Measurements from ENCODE around the gene RAD51B. TPM values are rescaled to one million over a fixed set of nuclear protein-coding genes. Genes with fewer than 3 reads are reported as not detected.

RAD51B gene
- total RNA-seq, 2 donors from 2014 or later, result 13.7 to 15.1 TPM

DNA sequence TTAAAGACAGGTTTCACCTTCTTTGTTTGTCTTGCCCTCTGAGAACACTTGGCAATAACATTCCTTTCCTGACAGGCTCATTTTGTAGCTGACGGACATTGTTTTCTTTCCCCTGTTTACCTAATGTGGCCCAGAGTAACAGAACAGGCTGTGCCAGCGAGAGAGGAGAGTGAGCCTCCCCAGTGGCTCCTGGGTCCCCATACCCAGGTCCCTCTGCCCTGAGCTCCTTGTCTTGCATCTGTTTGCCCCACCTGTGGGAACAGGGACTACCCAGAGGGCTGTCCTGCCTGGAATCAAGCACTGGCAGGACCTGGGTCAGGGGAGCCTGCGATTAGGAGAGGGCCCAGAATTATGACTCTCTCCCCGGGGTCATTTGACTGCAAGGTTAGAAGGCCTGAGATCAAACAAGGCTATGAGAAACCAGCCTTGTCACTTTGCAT is 750.4 kb downstream of the RAD51B start:
- no peak for DNase-seq (ENCODE audit: low spot score)

GRCh38 chr14:68571114-68571591 is 751.6 kb downstream of the RAD51B start:
- no peak for DNase-seq (ENCODE audit: low spot score)
- intact Hi-C loops (cut with DNase I), result no loop called here

More for the DNA sequence above, 750.4 kb downstream of the RAD51B start:
- intact Hi-C loops (cut with DNase I), result no loop called here

- DNase-seq (ENCODE audit: low spot score), result no peak
- intact Hi-C loops (cut with DNase I), result no loop called here
Observed at GRCh38 chr14:68571928-68572525, 752.4 kb downstream of the RAD51B start.

- DNase-seq (ENCODE audit: low spot score), result no peak
- intact Hi-C loops (cut with DNase I), result no loop called here
Observed at GRCh38 chr14:68573126-68573525, 753.5 kb downstream of the RAD51B start.

GRCh38 chr14:68573722-68574121 is 754.1 kb downstream of the RAD51B start:
- intact Hi-C loops (cut with DNase I), result no loop called here
- DNase-seq (ENCODE audit: low spot score), result no peak

GRCh38 chr14:68574461-68574860 is 754.9 kb downstream of the RAD51B start:
- intact Hi-C loops (cut with DNase I), result no loop called here
- no peak for DNase-seq (ENCODE audit: low spot score)

GRCh38 chr14:68574906-68575305 is 755.3 kb downstream of the RAD51B start:
- intact Hi-C loops (cut with DNase I), result no loop called here
- no peak for DNase-seq (ENCODE audit: low spot score)

GRCh38 chr14:68575426-68575825 is 755.8 kb downstream of the RAD51B start:
- DNase-seq (ENCODE audit: low spot score), result no peak
- intact Hi-C loops (cut with DNase I), result no loop called here

GRCh38 chr14:68576031-68576430 is 756.5 kb downstream of the RAD51B start:
- intact Hi-C loops (cut with DNase I), result no loop called here

GRCh38 chr14:68576496-68577244 is 757.1 kb downstream of the RAD51B start:
- intact Hi-C loops (cut with DNase I), result no loop called here
- no peak for DNase-seq (ENCODE audit: low spot score)

More at GRCh38 chr14:68576031-68576430, 756.5 kb downstream of the RAD51B start:
- no peak for DNase-seq (ENCODE audit: low spot score)

DNA sequence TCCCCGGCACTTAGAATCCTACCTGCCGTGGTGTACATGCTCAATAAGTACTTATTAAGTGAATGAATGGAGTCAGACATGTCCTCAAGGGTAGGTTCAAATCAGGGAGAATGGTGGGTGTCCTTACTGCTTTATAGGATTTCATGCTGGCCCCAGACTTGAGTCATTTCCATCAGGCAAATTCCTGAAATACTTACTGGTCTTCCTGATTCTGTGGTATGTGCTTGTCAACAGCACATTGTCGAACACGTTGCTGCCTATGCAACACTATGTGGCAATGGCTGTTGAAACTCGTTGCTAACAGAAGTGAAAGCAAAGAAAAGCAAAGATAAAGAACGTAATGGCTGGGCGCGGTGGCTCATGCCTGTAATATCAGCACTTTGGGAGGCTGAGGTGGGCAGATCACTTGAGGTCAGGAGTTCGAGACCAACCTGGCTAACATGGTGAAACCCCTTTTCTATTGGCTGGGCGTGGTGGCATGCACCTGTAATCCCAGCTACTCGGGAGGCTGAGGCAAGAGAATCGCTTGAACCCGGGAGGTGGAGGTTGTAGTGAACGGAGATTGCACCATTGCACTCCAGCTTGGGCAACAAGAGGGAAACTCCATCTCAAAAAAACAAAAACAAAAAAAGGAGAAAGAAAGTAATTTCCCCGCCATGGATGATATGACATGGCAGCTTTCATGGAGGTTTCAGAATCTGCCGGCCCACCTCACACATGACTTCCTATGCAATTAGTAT is 758.4 kb downstream of the RAD51B start:
- intact Hi-C loops (cut with DNase I), result no loop called here
- no peak for DNase-seq (ENCODE audit: low spot score)

- intact Hi-C loops (cut with DNase I), result no loop called here
- no peak for DNase-seq (ENCODE audit: low spot score)
Observed at GRCh38 chr14:68578597-68578996, 759.0 kb downstream of the RAD51B start.

DNA sequence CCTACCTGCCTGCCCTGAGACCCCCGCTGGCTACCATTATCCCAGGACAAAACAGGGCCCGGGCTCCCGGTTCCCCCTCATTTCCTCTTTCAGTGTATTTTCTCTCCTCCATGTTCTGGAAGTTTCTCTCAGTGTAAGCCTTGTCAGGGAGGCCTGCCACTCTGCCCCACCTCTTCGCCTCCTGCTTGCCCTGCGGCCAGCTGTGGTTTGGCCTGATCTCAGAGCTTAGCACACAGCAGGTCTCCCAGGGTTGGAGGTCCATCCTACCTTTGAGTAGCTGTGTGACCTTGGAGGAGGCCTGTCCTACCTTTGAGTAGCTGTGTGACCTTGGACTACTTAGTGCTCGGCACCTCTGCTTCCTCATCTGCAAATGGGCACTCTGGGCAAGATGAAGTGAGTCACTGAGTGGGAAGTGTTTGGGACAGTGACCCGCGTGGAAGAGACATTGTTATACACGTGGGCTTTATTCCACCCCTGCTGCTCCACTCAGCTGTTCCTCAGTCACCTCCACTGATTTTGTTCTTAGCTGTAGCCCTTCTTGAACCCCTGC is 760.6 kb downstream of the RAD51B start:
- DNase-seq (ENCODE audit: low spot score), result no peak
- intact Hi-C loops (cut with DNase I), result no loop called here

GRCh38 chr14:68580671-68581070 is 761.1 kb downstream of the RAD51B start:
- no peak for DNase-seq (ENCODE audit: low spot score)
- intact Hi-C loops (cut with DNase I), result no loop called here

DNA sequence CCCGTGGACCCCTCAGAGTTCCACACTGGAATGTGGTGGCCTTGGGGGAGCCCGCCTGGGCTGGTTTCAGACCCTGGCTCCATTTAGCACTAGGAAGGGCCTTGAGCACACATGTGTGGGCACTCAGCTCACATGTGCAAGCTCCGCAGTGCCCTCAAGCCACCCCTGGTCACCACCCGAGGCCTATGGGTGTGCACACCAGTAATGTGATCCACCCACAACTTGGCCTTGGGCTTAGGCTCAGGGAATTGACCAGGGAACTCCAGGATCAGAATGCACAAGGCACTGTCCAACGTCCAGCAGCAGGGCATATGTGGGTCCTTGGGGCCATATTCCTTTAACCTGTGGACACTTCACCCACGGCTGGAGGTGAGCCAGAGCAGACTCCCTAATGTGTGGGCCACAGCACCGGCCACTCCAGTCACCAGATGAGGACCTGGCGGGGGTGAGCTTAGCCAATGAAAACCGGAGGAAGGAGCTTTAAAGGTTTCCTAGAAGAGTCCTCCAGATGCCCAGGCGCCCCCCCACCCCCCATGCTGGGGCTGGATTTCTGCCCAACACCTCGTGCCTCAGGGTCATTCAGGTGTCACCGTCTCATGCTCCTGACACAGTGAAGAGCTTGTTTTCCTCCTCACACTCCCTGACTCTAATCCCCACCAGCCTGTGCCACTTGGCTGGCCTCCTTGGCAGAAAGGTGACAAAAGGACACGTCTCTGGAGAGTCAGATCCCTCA is 764.1 kb downstream of the RAD51B start:
- DNase-seq (ENCODE audit: low spot score), result no peak
- intact Hi-C loops (cut with DNase I), result no loop called here

GRCh38 chr14:68584786-68585185 is 765.2 kb downstream of the RAD51B start:
- DNase-seq (ENCODE audit: low spot score), result no peak
- intact Hi-C loops (cut with DNase I), result no loop called here

GRCh38 chr14:68585690-68586089 is 766.1 kb downstream of the RAD51B start:
- intact Hi-C loops (cut with DNase I), result no loop called here
- DNase-seq (ENCODE audit: low spot score), result no peak

DNA sequence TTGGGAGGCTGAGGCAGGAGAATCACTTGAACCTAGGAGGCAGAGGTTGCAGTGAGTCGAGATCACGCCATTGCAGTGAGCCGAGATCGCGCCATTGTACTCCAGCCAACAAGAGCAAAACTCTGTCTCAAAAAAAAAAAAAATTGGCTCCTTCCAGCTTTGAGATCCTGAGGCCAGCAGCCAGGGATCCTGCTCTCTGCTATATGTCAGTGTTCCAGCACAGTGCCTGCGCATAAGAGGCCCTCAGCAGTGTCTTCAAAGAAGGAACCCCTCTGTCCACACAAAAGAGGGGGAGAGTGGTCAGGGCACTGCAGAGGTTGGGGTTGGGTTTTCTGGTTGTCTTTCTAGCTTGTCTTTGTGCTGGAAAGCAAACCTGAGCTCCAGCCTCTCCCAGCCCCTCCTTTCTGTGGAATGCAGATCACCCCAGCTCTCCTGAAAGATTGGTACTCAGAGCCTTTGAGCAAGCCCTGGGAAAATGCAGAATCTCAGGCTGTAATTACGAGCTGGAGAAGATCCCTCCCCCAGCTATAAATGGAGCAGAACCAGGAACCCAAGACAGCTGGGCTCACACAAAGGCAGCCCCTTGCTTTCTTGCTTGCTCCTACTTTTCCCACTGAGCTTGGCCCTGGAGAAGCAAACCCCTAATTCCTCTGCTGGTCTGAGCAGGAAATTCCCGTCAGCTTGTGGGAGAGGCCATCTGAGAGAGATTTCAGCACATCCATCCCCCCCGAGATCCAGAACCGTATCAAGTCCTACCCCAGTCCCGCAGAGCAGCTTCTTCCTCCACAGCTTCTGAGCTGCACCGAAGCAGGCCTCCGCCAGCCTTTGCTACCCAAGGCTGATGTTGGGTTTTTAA is 767.5 kb downstream of the RAD51B start:
- DNase-seq (ENCODE audit: low spot score), result no peak
- intact Hi-C loops (cut with DNase I), result no loop called here
